ENCODE results near the gene COPS7B.

GRCh38 chr2:231780123-231780908 lies 5.9 kb upstream of the COPS7B start:
- TF ChIP-seq CTCF (conservative IDR thresholded peaks at IDR 0.05): no peak
- TF ChIP-seq EZH2 (IDR thresholded peaks at IDR 0.05; ENCODE audit: low read depth): no peak

All from PC-9 (cell line).